Activated CD4-positive, alpha-beta T cell treated with anti-CD3 and anti-CD28 coated beads, Interleukin-2, amount 10 ng/mL, durations not matched to agents 24 days and 14 days (primary cell): ENCODE results near the gene EGLN3. TPM values are rescaled to one million over a fixed set of nuclear protein-coding genes. Genes with fewer than 3 reads are reported as not detected.
"Not testable (repeated sequence)": the region's sequence is repeated elsewhere in the genome, so short reads cannot be mapped to it uniquely, and the experiment has no call there.

Source experiments
- DNase-seq: peaks from one replicate; pipeline ENCODE4 v3.0.0; 2022
- H3K27ac Mint-ChIP-seq: one replicate; pipeline ENCODE4 v1.8.0; 2022; ENCODE audit warnings: mild to moderate bottlenecking, mixed read lengths
- H3K27me3 Mint-ChIP-seq: one replicate; pipeline ENCODE4 v1.8.0; 2022; ENCODE audit warnings: mixed read lengths
- H3K36me3 Mint-ChIP-seq: one replicate; pipeline ENCODE4 v1.8.0; 2022; ENCODE audit warnings: low read depth, mild to moderate bottlenecking, mixed read lengths
- H3K4me1 Mint-ChIP-seq: one replicate; pipeline ENCODE4 v1.8.0; 2021; ENCODE audit warnings: mixed read lengths
- H3K4me3 Mint-ChIP-seq: one replicate; pipeline ENCODE4 v1.8.0; 2022; ENCODE audit warnings: mild to moderate bottlenecking, moderate library complexity, mixed read lengths
- H3K9me3 Mint-ChIP-seq: one replicate; pipeline ENCODE4 v1.8.0; 2021; ENCODE audit warnings: mixed read lengths
- intact Hi-C: fragments of 100-400 bp; cut with micrococcal nuclease; formaldehyde crosslinking; loops from one replicate; pipeline ENCODE4 v1.15.1; 2023
- total RNA-seq: library from RNA; stranded (reverse); gene quantifications from 2 replicates; pipeline ENCODE4 v1.2.3, GENCODE V29; 2022

EGLN3 gene
- total RNA-seq, 1 donor from 2014 or later, result 17.6 TPM

DNA sequence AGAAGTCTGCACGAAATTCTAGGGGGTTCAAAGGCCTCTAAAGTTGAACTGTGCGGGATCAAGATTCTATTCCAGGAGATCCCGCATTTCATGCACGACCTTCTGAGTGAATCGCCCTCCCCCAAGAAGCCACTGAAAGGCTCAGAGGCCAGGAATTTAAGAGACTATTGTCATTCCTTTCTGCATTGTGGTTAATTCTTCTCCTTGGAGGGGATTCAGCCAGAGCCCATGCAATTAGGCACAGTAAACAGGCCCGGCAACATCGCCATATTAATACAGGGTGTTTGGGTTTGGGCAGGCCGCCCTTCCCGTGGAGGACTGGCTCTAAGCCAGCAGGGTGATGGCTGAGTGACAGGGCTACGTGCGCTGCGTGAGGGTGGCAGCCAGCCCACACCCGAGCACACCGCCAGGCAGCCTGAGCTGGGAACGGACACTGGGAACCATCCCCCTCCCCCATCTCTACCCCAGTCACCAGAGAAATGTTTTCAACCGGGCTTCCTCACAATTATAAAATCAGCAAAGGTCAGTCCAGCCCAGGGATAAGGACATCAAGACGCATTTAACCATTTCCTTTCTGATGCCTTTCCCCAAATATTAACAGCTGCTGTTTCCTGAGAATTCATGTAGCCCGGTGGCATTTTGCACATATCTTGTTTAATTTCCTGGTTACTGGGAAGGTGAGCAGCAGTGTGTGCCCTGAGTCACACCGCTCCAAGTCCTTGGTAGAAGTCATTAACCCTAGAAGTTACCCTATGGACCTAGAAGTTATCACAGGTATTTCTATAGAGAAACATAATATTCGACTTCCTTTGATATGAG is 12.5 kb downstream of the EGLN3 start:
- intact Hi-C loops, result no loop called here
- Mint-ChIP-seq H3K4me1 (peaks cover 37% of the 10 kb centered on the region), H3K27ac (no peak overlapping the region), H3K36me3 (peaks cover 36% of the 10 kb centered on the region), H3K4me3 (no peak overlapping the region), H3K27me3 (peaks cover 6% of the 10 kb centered on the region), H3K9me3 (peaks cover 3% of the 10 kb centered on the region)
- no peak for DNase-seq

DNA sequence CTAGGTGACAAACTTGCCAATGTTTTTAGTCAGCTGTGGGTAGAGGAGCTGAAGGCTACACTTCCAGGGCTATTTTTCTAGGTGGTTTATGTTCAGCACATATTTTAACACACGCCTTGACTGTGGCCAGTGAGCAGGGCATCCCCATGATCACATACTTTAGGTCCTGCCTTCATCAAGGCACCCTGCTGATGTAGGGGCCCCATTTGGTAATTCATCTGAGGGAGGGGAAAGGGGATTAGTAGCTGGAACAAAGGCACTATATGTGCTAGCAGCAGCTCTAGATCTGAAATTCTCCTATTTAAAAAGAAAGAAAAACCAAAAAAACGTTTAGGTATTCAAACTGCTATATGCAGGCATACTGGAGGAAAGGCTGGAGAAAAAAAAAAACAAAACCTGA is 14.5 kb downstream of the EGLN3 start:
- peaks cover 33% of the 10 kb centered on the region for H3K36me3 Mint-ChIP-seq
- H3K27ac Mint-ChIP-seq, result no peak overlapping the region
- H3K4me3 Mint-ChIP-seq, result no peak overlapping the region
- H3K9me3 Mint-ChIP-seq, result peaks cover 8% of the 10 kb centered on the region
- intact Hi-C loops, result no loop called here
- H3K4me1 Mint-ChIP-seq, result peaks cover 34% of the 10 kb centered on the region
- peaks cover 4% of the 10 kb centered on the region for H3K27me3 Mint-ChIP-seq
- no peak for DNase-seq

DNA sequence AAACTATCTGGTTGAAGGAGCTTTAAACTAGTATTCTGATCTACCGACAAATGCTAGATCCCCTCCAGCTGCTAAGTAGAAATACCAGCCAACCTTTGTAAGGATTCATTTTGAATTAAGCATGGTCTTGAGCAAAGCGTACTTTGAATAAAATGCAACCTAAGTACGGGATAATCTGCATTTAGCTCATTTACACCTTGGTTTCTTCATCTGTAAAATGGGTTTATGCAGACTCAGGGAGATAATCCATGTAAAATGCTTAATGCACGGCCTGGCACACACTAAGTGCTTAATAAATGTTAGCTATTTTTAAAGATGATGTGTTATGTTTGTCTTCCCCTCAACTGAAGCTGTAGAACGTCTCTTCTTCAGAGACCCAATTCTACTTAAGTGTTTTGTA is 15.9 kb downstream of the EGLN3 start:
- Mint-ChIP-seq H3K27me3 (peaks cover 4% of the 10 kb centered on the region), H3K36me3 (peaks cover 41% of the 10 kb centered on the region), H3K4me3 (no peak overlapping the region), H3K9me3 (peaks cover 9% of the 10 kb centered on the region), H3K27ac (no peak overlapping the region), H3K4me1 (peaks cover 29% of the 10 kb centered on the region)
- intact Hi-C loops, result no loop called here
- DNase-seq, result no peak

DNA sequence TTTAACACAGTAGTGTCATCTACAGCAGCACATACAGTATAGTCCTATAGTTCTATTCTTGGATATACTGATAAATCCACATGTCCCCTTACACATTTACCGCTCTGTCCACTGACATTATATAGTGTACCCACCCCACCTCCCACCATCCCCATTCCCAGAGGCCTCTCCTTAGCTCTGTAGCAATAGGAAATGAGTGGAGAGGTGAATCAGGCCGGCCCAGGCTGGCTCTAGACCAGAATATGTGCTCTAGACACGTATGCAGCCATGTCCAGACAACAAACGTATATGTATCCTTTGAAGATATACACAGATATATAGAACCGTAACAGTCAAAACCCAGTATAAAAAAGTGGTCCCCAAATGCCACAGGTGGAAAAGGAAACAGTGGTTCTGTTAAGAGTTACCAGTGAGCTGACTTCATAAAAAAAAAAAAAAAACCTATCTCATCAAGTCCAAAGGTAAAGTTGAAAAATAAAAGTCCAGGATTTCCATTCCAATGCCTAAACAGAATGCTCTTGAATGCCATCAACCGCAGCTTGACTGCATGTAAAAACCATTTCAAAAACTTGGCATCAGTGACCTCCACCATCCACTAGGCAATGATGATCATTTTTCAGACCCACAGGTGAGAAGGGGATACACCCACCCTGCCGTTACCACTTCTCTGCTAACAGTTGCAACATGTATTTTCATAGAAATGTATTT is 16.7 kb downstream of the EGLN3 start:
- Mint-ChIP-seq H3K4me1 (peaks cover 29% of the 10 kb centered on the region), H3K36me3 (peaks cover 46% of the 10 kb centered on the region), H3K4me3 (no peak overlapping the region), H3K27ac (no peak overlapping the region), H3K27me3 (peaks cover 4% of the 10 kb centered on the region), H3K9me3 (peaks cover 13% of the 10 kb centered on the region)
- no peak for DNase-seq
- intact Hi-C loops, result no loop called here

DNA sequence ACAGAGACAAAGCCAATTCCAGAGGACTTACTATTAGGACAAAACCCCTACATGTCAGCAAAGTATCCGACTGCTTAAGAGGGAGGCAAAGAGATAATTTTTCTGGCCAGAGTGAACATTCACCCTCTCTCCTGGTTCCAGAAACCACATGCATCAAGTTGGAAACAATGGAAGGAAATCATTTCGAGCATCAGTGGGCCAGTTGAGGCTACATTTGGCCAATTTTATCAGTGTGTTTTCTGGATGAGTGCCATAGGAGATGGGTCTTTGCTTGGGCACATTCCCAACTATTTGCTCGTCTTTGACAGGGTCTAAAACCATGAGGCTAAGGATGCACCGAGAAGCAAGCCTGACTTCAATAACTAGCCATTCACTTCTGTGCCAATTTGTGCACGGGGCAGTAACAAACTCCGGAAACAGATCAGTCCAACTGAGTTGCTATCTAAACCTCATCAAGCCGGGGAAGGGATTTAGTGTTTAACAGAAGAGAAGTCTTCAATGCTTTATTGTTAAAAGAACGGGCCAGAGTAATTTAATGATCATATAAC is 17.4 kb downstream of the EGLN3 start:
- Mint-ChIP-seq H3K36me3 (peaks cover 53% of the 10 kb centered on the region), H3K4me1 (peaks cover 29% of the 10 kb centered on the region), H3K27me3 (peaks cover 4% of the 10 kb centered on the region), H3K4me3 (no peak overlapping the region), H3K27ac (no peak overlapping the region), H3K9me3 (peaks cover 13% of the 10 kb centered on the region)
- intact Hi-C loops, result no loop called here
- no peak for DNase-seq

DNA sequence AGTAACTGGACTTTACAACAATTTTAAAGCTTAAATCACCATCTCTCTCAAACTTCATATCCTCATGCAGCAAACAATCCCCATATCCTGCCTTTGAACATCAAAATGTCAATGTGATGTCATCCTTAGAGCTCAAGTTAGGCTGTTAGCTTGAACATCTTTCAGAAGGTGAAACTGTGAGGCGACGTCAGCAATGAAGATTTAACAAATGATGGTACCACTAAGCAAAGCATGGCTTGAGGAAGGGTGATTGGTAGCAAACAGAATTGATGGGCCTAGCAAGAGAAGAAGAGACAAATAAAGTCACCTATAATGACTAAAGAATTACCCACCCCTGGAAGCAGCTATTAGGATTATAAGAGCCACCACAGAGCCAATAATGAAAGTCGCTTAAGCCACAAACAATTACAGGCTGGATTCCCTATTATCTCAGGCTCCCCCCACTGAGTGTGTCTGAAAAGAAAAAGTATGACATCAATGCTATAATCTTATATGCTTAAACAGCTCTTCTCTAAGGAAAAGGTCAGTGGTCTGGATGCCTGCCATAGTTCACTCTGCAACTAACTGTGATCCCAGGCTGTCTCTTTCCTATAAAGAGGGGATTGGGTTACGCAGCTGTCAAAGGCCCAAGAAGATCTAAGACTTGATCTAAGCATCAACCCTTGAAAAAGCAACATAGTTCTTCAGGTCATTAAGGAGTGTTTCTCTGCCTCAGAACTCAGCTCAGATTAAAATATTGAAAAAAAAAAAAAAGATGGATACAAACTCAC is 18.1 kb downstream of the EGLN3 start:
- peaks cover 25% of the 10 kb centered on the region for H3K4me1 Mint-ChIP-seq
- no peak overlapping the region for H3K27ac Mint-ChIP-seq
- no peak overlapping the region for H3K4me3 Mint-ChIP-seq
- H3K36me3 Mint-ChIP-seq, result peaks cover 60% of the 10 kb centered on the region
- no peak for DNase-seq
- intact Hi-C loops, result no loop called here
- H3K27me3 Mint-ChIP-seq, result peaks cover 4% of the 10 kb centered on the region
- H3K9me3 Mint-ChIP-seq, result peaks cover 13% of the 10 kb centered on the region

DNA sequence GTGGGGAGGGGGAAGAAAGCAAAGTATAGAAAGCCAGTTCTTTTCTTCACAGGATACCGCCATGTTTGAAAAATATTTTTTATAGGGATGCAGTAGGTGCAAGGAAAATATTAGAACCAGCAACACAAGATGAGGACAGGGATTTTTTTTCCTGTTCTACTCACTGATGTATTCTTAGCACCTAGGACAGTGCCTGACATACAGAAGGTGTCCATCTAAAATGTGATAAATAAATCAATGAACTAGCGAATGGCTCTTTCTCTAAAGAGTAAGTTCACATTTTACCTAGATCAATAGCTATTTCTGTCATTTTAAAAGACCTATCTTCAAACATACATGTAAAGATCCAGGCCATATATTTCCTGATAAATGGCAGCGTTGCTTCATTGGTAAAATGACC is 18.8 kb downstream of the EGLN3 start:
- peaks cover 13% of the 10 kb centered on the region for H3K9me3 Mint-ChIP-seq
- H3K27me3 Mint-ChIP-seq, result no peaks in the 10 kb centered on the region
- H3K36me3 Mint-ChIP-seq, result peaks cover 60% of the 10 kb centered on the region
- peaks cover 21% of the 10 kb centered on the region for H3K4me1 Mint-ChIP-seq
- no peak overlapping the region for H3K27ac Mint-ChIP-seq
- DNase-seq, result no peak
- intact Hi-C loops, result no loop called here
- H3K4me3 Mint-ChIP-seq, result no peak overlapping the region

DNA sequence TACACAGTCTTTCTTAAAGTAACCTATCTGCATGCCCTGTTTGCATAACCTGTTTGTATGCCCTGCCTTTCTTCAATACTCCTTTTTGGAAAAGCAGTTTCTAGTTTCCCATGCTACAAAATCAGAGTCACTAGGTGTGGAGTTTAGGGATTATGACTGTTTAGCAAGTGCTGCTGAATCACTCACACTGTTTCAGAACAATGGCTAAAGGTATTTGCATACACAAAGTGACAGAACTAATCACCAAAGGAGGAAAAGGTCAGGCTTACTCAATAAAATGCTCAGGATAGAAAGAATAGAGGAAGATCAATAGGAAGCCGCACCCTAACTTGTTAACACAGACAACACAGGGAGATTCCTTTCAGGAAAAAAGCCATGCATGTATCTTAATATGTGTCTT is 19.4 kb downstream of the EGLN3 start:
- peaks cover 62% of the 10 kb centered on the region for H3K36me3 Mint-ChIP-seq
- intact Hi-C loops, result no loop called here
- DNase-seq, result no peak
- peaks cover 13% of the 10 kb centered on the region for H3K9me3 Mint-ChIP-seq
- H3K4me1 Mint-ChIP-seq, result peaks cover 20% of the 10 kb centered on the region
- H3K27ac Mint-ChIP-seq, result no peak overlapping the region
- no peak overlapping the region for H3K4me3 Mint-ChIP-seq
- H3K27me3 Mint-ChIP-seq, result no peaks in the 10 kb centered on the region

DNA sequence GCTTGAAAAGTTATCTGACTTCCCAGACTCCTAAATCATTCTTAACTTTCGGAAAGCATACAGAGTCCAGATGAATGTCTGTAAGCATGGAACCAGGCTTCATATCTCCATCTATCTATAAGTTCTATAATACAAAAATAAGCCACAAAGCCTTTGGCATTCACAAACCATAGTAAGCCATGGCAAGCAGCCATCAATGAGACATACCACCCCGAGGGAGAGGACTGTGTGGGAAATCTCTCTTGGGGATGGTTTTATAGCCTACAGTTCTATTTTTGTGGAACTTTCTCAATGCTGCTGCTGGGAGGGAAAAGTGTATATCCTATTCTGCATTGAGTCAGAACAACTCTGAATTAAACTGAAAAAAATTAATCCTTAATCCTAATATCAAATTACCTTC is 20.4 kb downstream of the EGLN3 start:
- no peak overlapping the region for H3K27ac Mint-ChIP-seq
- H3K36me3 Mint-ChIP-seq, result peaks cover 66% of the 10 kb centered on the region
- no peak overlapping the region for H3K4me3 Mint-ChIP-seq
- H3K4me1 Mint-ChIP-seq, result peaks cover 17% of the 10 kb centered on the region
- peaks cover 15% of the 10 kb centered on the region for H3K9me3 Mint-ChIP-seq
- peaks cover 2% of the 10 kb centered on the region for H3K27me3 Mint-ChIP-seq
- no peak for DNase-seq
- intact Hi-C loops, result no loop called here

DNA sequence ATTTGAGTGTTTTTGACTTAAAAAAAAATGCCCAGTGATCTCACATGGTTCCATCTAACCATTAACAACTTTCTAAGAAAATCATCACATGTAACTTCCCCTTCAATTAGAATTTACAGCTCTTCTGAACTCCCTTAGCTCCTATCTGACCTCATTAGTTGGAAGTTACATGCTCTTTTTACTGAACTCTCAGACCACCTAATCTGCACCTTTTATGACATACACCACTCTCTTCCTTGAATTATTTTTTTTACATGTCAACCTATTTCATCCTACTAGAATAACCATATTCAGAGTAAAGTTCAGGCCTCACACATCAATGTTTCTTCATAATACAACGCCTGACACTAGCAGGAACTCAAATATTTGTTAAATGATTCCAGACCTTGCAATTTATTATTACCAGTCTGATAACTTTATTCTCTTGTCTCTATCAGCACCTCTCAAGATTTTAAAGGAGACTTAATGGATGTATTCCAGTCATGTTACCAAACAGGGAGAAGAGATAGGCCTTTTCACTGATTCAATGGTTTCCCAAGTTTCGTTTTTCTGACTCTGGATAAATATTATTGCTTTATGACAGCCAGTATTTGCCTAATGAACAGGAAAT is 21.0 kb downstream of the EGLN3 start:
- intact Hi-C loops, result no loop called here

DNA sequence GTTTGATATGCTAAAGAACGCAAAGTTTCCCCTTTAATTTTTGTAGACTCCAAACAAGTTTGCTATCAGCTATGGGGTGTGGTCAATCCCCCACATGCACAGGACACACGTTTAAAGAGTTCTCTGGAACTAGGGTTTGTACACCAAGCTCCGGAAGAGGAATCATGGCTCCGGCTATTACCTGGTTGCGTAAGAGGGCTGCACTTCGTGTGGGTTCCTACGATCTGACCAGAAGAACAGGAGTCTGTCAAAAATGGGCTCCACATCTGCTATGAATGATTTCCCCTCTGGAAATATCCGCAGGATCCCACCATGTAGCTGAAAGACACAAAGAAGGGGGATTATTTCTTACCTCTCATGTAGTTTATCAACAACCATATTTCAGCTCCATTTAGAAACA is 22.0 kb downstream of the EGLN3 start:
- no peak overlapping the region for H3K4me3 Mint-ChIP-seq
- peaks cover 3% of the 10 kb centered on the region for H3K27me3 Mint-ChIP-seq

More for the DNA sequence above, 21.0 kb downstream of the EGLN3 start:
- Mint-ChIP-seq H3K4me3 (no peak overlapping the region), H3K27ac (no peak overlapping the region), H3K36me3 (peaks cover 67% of the 10 kb centered on the region), H3K27me3 (peaks cover 3% of the 10 kb centered on the region), H3K9me3 (peaks cover 17% of the 10 kb centered on the region), H3K4me1 (peaks cover 16% of the 10 kb centered on the region)
- DNase-seq, result no peak

DNA sequence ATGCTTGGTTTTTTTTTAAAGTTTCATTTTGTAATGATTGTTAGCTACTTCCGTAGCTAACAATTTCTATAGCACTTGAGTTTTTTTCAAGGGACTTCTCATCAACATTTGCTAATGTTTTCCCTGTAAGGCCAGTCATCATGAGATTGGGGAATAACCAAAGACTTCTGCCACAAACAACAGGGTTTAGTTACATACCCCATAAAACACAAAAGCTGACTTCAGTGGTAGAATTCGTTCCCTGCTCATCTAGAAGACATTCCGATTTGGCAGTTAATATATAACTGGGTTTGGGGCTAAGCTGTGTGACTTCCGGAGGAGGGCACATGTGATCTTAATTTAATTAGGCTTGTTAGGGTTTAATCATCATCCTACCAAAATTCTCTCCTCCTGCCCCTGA is 22.9 kb downstream of the EGLN3 start:
- Mint-ChIP-seq H3K27me3 (peaks cover 3% of the 10 kb centered on the region), H3K4me1 (peaks cover 11% of the 10 kb centered on the region), H3K9me3 (peaks cover 22% of the 10 kb centered on the region), H3K36me3 (peaks cover 74% of the 10 kb centered on the region), H3K4me3 (no peak overlapping the region), H3K27ac (no peak overlapping the region)
- intact Hi-C loops, result no loop called here
- DNase-seq, result no peak

More for the DNA sequence above, 22.0 kb downstream of the EGLN3 start:
- no peak for DNase-seq
- H3K9me3 Mint-ChIP-seq, result peaks cover 21% of the 10 kb centered on the region
- H3K36me3 Mint-ChIP-seq, result peaks cover 71% of the 10 kb centered on the region
- H3K4me1 Mint-ChIP-seq, result peaks cover 16% of the 10 kb centered on the region
- H3K27ac Mint-ChIP-seq, result no peak overlapping the region
- intact Hi-C loops, result no loop called here

DNA sequence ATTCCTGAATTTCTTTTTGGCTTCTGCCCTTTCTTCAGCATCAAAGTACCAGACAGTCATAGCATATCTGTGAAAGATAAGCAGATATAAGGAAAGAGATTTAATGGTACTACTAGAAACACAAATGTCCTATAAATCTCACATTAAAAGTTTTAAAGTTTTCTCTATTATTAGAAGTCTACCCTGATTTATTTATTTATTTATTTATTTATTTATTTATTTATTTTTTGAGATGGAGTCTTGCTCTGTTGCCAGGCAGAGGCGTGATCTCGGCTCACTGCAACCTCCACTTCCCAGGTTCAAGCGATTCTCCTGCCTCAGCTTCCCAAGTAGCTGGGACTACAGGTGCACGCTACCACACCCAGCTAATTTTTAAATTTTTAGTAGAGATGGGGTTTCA is 23.9 kb downstream of the EGLN3 start:
- H3K36me3 Mint-ChIP-seq, result peaks cover 77% of the 10 kb centered on the region
- H3K27ac Mint-ChIP-seq, DNase-seq, H3K27me3 Mint-ChIP-seq, intact Hi-C loops, H3K4me3 Mint-ChIP-seq, H3K4me1 Mint-ChIP-seq: not testable (repeated sequence)
- peaks cover 27% of the 10 kb centered on the region for H3K9me3 Mint-ChIP-seq
